Peyer's patch (tissue), 4 donors: ENCODE results near the gene ZNF32. TPM values are rescaled to one million over a fixed set of nuclear protein-coding genes. Genes with fewer than 3 reads are reported as not detected.

Experiments
- DNase-seq, 3 donors: peaks; one replicate each; pipeline ENCODE4 v3.0.0-alpha.2; 2017 to 2019
- H3K27ac ChIP-seq, 4 donors: fragments of 200-600 bp; sonication (generic); one replicate each; pipeline ENCODE4 v1.5.1; 2016 to 2019
- H3K27me3 ChIP-seq, 2 donors: fragments of 200-600 bp; sonication (generic); one replicate each; pipeline ENCODE4 v1.5.1; 2019
- H3K36me3 ChIP-seq, 3 donors: fragments of 200-600 bp; sonication (generic); one replicate each; pipeline ENCODE4 v1.5.1; 2016 to 2019
- H3K4me1 ChIP-seq, 4 donors: fragments of 200-600 bp; sonication (generic); one replicate each; pipeline ENCODE4 v1.5.1; 2016 to 2019
- H3K4me3 ChIP-seq, 4 donors: fragments of 200-600 bp; sonication (generic); 1 replicate in 3 of 4; 2 replicates in 1 of 4; pipeline ENCODE4 v1.5.1; 2016 to 2019; ENCODE audit warnings: mild to moderate bottlenecking in 1 of 4
- H3K9me3 ChIP-seq, 4 donors: fragments of 200-600 bp; sonication (generic); one replicate each; pipeline ENCODE4 v1.5.1; 2016 to 2019; ENCODE audit warnings: mild to moderate bottlenecking in 1 of 4
- POLR2A ChIP-seq, 2 donors: fragments of 450-650 bp; IDR thresholded peaks; one replicate each; pipeline ENCODE4 v1.5.1; 2017; ENCODE audit warnings: antibody characterized with exemption in 2 of 2, mild to moderate bottlenecking in 2 of 2, moderate library complexity in 2 of 2
- total RNA-seq, 4 donors: library from RNA; depleted of rRNA; stranded (reverse); fragments of >200 nt; gene quantifications; one replicate each; pipeline ENCODE4 v1.1.0, GENCODE V29; 2016
- TF ChIP-seq, protein P1 (sequence below), 6 experiments: fragments of 450-650 bp in 4 of 6; fragments of 200-600 bp in 2 of 6; sonication (generic) in 1 of 6; IDR thresholded peaks; one replicate each; pipeline ENCODE4 v1.5.1; 2017 to 2019; ENCODE audit warnings: antibody characterized with exemption in 6 of 6, mild to moderate bottlenecking in 3 of 6, moderate library complexity in 1 of 6

The ZNF32 gene
- total RNA-seq, 4 donors from 2014 or later, result 19.3 to 51.2 (median 23.1) TPM

DNA sequence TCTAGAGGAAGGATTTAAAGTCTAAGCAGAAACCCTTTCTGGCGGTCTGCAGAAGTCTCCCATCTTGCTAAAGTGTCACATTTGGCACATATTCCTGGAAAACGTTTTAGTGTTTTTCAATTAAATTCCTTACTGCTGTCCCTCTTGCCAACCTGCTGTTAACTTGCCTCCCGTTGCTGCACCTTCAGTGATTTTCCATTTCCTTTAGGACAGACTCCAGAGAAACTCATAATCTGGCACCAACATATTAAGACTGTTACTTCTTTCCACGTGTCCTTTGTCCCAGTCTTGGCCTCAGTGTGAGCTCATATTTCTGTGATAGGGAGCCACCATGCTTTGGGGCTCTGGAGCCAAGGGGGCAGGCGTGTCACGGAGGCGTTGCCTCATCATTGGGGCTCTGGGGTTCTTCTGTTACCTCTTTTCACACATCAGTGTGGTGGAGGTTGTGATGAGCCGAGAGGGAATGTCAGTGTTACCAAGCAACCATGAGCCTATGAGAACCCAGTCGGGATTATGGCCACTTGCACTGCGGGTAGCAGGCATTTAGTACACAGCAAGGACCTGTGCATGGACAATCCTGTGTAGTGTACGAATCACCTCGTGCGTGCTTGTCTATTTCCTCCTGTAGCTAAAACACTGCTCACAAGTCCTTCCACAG lies 26.0 kb upstream of the ZNF32 start:
- H3K36me3 ChIP-seq, result no peaks in the 10 kb centered on the region
- H3K4me3 ChIP-seq, result no peak overlapping the region
- H3K27me3 ChIP-seq, result no peaks in the 10 kb centered on the region
- H3K9me3 ChIP-seq, result no peaks in the 10 kb centered on the region
- TF ChIP-seq, protein P1, sequence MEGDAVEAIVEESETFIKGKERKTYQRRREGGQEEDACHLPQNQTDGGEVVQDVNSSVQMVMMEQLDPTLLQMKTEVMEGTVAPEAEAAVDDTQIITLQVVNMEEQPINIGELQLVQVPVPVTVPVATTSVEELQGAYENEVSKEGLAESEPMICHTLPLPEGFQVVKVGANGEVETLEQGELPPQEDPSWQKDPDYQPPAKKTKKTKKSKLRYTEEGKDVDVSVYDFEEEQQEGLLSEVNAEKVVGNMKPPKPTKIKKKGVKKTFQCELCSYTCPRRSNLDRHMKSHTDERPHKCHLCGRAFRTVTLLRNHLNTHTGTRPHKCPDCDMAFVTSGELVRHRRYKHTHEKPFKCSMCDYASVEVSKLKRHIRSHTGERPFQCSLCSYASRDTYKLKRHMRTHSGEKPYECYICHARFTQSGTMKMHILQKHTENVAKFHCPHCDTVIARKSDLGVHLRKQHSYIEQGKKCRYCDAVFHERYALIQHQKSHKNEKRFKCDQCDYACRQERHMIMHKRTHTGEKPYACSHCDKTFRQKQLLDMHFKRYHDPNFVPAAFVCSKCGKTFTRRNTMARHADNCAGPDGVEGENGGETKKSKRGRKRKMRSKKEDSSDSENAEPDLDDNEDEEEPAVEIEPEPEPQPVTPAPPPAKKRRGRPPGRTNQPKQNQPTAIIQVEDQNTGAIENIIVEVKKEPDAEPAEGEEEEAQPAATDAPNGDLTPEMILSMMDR (IDR thresholded peaks at IDR 0.05), result no peak
- no peak for TF ChIP-seq POLR2A (IDR thresholded peaks at IDR 0.05)
- DNase-seq, result no peak
- no peak overlapping the region for H3K27ac ChIP-seq
- H3K4me1 ChIP-seq, result no peaks in the 10 kb centered on the region

- no peak for DNase-seq
- Histone ChIP-seq H3K27ac (no peak overlapping the region), H3K4me3 (no peak overlapping the region), H3K36me3 (no peaks in the 10 kb centered on the region), H3K27me3 (no peaks in the 10 kb centered on the region), H3K9me3 (no peaks in the 10 kb centered on the region), H3K4me1 (no peaks in the 10 kb centered on the region)
- TF ChIP-seq POLR2A (IDR thresholded peaks at IDR 0.05), result no peak
- TF ChIP-seq, protein P1 (IDR thresholded peaks at IDR 0.05), result no peak
Observed at GRCh38 chr10:43673471-43673870, 24.8 kb upstream of the ZNF32 start.

GRCh38 chr10:43671659-43672531 lies 23.2 kb upstream of the ZNF32 start:
- Histone ChIP-seq H3K4me1 (peaks cover 0 to 6% (median 0%) of the 10 kb centered on the region in 4 donors), H3K36me3 (no peaks in the 10 kb centered on the region), H3K9me3 (no peaks in the 10 kb centered on the region), H3K27ac (no peak overlapping the region), H3K4me3 (no peak overlapping the region), H3K27me3 (no peaks in the 10 kb centered on the region)
- peak in 1 of 3 donors; percentile 65 for DNase-seq
- TF ChIP-seq POLR2A (IDR thresholded peaks at IDR 0.05), result no peak
- TF ChIP-seq, protein P1 (IDR thresholded peaks at IDR 0.05), result peak; percentile 33 to 89 (median 81)

DNA sequence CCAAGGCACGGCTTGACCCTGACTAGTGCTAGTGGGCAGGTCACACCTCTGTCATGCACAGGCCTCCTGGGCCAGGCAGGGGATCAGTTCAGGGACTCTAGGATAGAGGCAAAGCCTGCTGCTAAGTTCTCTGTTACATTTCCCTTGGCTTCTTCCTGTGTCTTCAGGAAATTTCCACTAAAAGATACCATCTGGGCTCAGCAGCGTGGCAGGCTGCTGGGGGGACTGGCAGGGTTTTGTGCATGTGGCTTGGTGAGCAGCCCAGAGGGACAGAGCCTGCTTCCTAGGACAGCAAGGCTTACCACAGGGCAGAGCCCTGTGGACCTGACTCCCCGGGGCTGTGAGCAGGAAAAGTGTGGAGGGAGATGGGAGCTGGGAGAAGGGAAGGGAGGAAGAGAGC lies 20.7 kb upstream of the ZNF32 start:
- no peak for TF ChIP-seq POLR2A (IDR thresholded peaks at IDR 0.05)
- TF ChIP-seq, protein P1 (IDR thresholded peaks at IDR 0.05), result no peak
- no peak for DNase-seq
- Histone ChIP-seq H3K4me1 (peaks cover 0 to 6% (median 0%) of the 10 kb centered on the region in 4 donors), H3K9me3 (no peaks in the 10 kb centered on the region), H3K4me3 (no peak overlapping the region), H3K27me3 (no peaks in the 10 kb centered on the region), H3K36me3 (no peaks in the 10 kb centered on the region), H3K27ac (no peak overlapping the region)

DNA sequence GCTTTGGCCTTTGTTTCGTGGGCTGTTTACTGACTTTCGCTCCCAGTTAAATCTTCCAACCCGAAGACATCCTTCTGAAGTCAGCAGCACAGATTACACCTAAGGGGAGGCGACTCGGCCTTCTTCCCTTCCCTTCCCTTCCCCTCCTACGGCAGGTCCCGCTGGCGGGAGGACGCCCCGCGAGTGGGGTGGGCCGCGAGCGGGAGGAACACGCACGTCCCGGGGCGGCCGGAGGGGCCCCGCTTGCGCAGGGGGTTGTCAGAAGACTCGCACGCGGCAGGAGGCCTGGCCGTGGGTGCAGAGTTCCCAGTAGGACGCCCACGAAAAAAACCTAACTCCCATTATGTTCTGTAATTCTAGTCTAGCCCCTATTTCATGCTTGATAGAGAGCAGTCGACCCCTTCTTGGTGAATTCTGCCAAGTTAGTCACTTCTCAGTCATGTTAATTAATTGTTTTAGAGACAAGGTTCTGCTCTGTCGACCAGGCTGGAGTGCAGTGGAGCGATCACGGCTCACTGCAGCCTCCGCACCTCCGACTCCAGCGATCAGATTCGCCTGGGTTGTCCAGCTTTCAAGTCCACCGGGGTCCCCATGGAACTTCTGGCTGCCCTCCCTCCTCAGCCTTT lies 19.2 kb upstream of the ZNF32 start:
- H3K9me3 ChIP-seq, result no peaks in the 10 kb centered on the region
- H3K27me3 ChIP-seq, result no peaks in the 10 kb centered on the region

More for the DNA sequence above, 19.2 kb upstream of the ZNF32 start:
- no peak for DNase-seq
- H3K4me3 ChIP-seq, result peak overlapping the region in 1 of 4 donors; percentile 27
- no peak overlapping the region for H3K27ac ChIP-seq
- H3K36me3 ChIP-seq, result no peaks in the 10 kb centered on the region
- no peak for TF ChIP-seq POLR2A (IDR thresholded peaks at IDR 0.05)
- TF ChIP-seq, protein P1 (IDR thresholded peaks at IDR 0.05), result no peak
- peaks cover 0 to 6% (median 0%) of the 10 kb centered on the region in 4 donors for H3K4me1 ChIP-seq
